GM19025 (cell line): ENCODE results near the gene HSPA1B.
"Not testable (repeated sequence)": the region's sequence is repeated elsewhere in the genome, so short reads cannot be mapped to it uniquely, and the experiment has no call there.

ENCODE experiments used
- ATAC-seq: cut with Tn5 transposase; IDR thresholded peaks from one replicate; pipeline ENCODE4 v1.9.1; 2021; ENCODE audit warnings: mild to moderate bottlenecking, low read depth, moderate library complexity; ENCODE audit not compliant: unreplicated experiment

The HSPA1B gene

DNA sequence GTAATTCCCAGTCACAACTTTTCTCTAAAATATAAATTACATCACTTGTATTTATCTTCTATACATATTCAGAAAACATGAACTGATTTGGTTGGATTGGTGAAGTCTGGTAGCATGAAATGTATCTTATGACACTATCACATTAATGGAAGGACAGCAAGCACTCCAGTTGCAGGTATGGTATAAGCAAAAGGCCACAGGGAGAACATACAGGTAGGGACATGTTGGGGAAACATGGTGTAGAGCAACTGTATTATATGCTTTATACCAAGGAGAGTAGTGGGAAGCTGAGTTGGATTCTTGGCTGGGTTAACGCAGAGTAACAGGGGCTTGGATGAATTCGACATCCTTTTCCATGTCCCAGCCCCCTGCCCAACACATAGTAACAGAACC is 30.5 kb upstream of the HSPA1B start:
- no peak for ATAC-seq

DNA sequence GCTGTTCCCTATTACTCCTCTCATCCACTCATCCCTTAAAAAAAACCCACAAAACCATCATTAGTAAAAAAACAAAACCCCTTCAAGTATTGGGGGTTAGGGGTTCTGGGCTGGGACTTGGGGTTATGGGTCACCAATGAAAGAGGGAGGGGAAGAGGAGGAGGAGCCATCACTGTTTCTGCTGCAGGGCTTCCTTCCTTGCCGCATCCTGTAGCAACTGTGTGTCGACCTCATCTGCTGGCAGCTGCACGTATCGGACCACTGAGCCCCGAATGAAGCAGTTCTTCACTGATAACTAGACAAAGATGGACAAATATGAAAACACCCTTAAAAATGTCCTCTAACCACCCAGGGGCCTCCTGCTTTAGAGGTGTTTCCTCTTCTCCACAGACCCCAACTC is 29.9 kb upstream of the HSPA1B start:
- ATAC-seq: no peak

DNA sequence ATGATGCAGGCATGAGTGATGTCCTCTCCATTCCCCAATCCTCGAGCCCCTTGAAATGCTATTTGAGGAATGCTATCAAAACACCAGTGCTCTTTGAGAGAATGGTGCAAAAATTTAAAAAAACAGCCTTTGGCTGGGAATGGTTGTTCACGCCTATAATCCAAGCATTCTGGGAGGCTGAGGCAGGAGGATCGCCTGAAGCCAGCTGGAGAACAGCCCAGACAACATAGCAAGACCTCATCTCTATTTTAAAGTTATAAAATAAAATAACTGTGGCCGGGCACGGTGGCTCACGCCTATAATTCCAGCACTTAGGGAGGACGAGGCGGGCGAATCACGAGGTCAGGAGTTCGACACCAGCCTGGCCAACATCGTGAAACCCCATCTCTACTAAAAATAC is 27.8 kb upstream of the HSPA1B start:
- no peak for ATAC-seq

DNA sequence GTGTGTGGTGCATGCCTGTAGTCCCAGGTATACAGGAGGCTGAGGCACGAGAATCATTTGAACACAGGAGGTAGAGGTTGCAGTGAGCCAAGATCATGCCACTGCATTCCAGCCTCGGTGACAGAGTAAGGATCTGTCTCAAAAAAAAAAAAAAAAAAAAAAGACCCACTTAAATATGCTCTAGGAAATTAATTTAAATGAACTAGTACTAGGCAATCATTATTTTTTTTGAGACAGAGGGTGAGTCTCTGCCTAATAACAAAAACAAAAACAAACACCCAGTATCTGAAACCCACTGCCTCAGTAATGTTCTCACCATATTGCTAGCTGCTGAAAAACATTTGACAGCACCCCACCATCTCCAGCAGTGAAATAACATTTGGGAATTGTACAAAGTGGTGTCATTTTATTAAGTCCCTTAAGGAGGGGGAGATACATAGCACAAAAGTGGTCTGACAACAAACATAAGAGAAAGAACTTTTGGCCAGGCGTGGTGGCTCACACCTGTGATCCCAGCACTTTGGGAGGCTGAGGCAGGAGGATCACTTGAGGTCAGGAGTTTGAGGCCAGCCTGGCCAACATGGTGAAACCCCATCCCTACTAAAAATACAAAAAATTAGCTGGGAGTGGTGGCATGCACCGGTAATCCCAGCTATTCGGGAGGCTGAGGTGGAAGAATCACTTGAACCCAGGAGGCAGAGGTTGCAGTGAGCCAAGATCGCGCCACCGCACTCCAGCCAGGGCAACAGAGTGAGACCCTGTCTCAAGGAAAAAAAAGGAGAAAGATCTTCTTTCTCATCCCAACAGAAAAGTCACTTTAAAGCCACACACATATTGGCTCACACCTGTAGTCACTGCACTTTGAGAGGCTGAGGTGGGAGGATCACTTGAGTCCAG is 26.3 kb upstream of the HSPA1B start:
- ATAC-seq: not testable (repeated sequence)

DNA sequence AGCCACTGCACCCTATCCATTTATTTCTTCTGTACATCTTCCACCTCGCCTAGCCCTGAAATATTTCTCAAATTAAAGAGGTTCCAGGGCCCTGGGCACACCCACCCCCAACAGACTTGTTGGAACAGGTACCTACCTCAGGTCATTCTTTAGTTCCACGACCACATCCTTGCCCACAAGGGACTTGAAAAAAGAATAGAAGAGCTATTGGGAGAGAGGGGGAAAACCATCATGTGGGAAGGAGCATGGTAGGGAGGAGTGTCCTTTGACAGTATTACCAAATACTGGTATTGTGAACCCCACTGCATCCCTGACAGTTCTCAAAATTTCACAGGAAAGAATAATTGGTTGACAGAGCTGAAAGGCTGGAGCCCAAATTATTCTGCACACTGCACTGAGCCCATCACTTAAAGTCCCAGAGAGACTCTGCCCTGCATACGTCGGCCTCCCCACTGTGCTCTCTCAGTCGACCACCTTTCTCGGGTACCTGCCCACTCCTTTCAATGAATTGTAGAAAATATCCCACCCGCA is 21.5 kb upstream of the HSPA1B start:
- no peak for ATAC-seq

- peak; percentile 91 for ATAC-seq
These were observed 20.9 kb upstream of the HSPA1B start, which contains the start of gene LSM2 for GRCh38 chr6:31806470-31807272. Gene LSM2 (minus strand): TSS chr6:31806966. CDS start chr6:31806757, 209 bp downstream.

DNA sequence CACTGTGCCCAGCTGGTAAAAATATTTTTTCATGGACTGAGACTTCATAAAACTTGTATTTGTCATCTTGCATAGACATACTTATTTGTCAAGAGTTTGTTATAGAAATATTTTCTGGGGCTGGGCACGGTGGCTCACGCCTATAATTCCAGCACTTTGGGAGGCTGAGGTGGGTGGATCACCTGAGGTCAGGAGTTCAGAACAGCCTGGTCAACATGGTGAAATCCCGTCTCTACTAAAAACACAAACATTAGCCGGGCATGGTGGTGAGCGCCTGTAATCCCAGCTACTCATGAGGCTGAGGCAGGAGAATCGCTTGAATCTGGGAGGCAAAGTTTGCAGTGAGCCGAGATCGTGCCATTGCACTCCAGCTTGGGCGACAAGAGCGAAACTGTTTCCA is 18.9 kb upstream of the HSPA1B start:
- not testable (repeated sequence) for ATAC-seq

- ATAC-seq: no peak
These were observed 15.9 kb upstream of the HSPA1B start for GRCh38 chr6:31811645-31812044.

- no peak for ATAC-seq
These were observed 14.1 kb upstream of the HSPA1B start for GRCh38 chr6:31813465-31813849.

- no peak for ATAC-seq
These were observed 12.9 kb upstream of the HSPA1B start for GRCh38 chr6:31814677-31815024.

DNA sequence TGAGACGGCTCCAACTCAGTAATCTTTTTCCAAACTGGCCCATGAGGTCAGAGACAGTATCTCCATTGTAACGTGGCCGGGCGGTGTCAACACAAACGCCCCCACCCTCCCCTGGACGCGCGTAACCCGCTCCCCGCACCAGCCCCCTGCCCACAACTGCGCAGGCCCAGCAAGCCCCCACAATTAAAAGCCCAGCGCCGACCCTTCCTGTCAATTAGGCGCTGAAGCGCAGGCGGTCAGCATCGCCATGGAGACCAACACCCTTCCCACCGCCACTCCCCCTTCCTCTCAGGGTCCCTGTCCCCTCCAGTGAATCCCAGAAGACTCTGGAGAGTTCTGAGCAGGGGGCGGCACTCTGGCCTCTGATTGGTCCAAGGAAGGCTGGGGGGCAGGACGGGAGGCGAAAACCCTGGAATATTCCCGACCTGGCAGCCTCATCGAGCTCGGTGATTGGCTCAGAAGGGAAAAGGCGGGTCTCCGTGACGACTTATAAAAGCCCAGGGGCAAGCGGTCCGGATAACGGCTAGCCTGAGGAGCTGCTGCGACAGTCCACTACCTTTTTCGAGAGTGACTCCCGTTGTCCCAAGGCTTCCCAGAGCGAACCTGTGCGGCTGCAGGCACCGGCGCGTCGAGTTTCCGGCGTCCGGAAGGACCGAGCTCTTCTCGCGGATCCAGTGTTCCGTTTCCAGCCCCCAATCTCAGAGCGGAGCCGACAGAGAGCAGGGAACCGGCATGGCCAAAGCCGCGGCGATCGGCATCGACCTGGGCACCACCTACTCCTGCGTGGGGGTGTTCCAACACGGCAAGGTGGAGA is 12.3 kb upstream of the HSPA1B start, which contains the start of the genes HSPA1A and HSPA1L:
HSPA1A (plus strand) TSS at position 519 of the 814 bp plus-strand sequence; CDS start at position 733, 214 bp downstream.
HSPA1L (minus strand) TSS at position 259 of the 814 bp plus-strand sequence. CDS start 3,311 bp downstream, outside the sequence.
- no peak for ATAC-seq

- ATAC-seq: not testable (repeated sequence)
These were observed 10.2 kb upstream of the HSPA1B start for GRCh38 chr6:31817133-31817928.

DNA sequence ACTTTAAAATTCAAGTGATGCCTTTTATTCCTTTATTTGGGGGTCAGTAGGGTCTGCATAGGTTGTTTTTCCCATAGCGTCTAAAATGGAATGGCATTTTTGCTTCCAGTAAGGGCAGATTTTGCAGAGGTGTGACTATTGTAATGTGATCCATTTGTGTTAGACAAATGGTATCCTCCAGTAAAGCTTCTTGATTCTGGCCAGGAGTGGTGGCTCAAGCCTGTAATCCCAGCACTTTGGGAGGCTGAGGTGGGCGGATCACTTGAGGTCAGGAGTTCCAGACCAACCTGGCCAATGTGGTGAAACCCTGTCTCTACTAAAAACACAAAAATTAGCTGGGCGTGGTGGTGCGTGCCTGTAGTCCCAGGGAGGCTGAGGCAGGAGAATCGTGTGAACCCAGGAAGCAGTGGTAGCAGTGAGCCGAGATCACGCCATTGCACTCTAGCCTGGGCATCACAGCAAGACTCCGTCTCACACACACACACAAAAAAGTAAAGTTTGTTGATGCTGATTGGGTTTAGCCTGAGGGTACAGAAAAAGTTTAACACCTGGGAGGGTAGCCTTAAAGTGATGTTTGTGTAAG is 9.5 kb upstream of the HSPA1B start:
- ATAC-seq: not testable (repeated sequence)

GRCh38 chr6:31819871-31820299 is 7.7 kb upstream of the HSPA1B start:
- ATAC-seq: no peak

- not testable (repeated sequence) for ATAC-seq
These were observed 7.1 kb upstream of the HSPA1B start for GRCh38 chr6:31820399-31820798.

DNA sequence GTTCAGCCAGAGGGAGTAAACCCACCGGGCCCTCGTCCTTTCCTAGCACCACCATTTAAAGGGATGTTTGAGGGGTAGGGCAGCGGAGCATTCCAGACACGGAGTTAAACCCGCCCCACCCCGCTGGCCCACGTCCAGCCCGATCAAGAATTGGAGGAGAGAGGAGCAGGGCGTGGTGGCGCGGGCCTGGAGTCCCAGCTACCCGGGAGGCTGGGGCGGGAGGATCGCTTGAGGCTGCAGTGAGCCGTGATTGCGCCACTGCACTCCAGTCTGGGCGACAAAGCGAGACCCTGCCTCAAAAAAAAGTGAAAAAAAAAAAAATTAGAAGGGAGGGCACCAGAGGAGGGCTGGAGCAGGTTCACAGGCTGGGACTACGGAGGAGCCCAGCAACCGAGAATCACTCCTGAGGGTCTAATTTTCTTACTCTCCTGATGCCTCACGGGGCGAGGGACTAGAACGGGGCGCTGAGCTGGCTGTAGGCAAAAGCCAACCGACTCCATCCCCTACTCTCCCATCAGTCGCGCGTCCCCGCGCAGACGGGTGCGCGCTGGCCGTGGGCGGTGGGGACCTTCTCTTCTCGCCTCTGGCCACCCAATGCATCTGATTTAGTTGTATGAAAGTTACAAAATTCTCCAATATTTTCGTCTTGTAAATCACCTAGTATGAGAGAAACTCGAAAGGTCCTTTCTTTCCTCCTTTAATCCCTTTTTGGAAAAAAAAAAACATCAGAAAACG is 6.1 kb upstream of the HSPA1B start:
- ATAC-seq: no peak

DNA sequence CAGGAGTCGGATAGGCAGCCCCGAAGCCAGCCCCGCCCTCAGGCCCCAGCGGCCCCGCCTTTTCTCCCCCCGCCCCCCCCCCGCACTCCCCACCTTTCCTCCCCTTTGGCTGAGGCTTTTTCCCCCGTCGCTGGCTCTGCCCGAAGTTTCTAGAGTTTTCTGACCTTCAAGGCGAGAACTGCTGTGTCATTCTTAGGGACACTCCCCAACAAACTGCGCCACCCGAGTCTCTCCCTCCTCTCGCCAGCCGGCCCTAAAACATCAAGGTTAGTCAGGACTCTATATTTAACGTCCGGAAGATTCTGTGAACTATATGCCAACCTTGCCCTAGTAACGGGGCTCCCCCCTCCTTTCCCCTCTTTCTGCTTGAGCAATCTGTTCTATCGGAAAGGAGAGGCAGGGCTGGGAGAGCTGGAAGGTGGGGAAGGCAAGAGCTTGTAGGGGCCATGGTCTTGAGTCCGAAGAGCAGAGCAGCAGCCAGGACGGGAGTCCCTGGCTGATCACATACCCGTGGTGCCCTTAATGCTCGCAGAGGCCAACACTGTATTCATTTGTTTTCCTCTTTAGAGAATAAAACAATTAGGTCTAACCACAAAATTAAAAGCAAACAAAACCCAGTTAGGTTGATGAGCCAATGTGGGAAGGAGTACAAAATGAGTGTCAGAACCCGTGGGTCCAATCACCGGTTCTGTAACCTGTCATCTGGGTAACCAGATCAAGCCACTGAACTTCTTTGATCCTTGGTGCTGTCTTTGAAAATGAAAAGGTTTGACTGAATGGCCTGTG is 5.3 kb upstream of the HSPA1B start:
- no peak for ATAC-seq
